Fibroblast of lung (primary cell): ENCODE results near the gene TM9SF4. TPM values are rescaled to one million over a fixed set of nuclear protein-coding genes. Genes with fewer than 3 reads are reported as not detected.

Source experiments
- DNase-seq, 2 donors: peaks; one replicate each; pipeline versions ENCODE4 v3.0.0 to v3.0.0-alpha.2; 2010; ENCODE audit warnings: low read depth in 2 of 2
- H2AFZ ChIP-seq: 2 replicates; pipeline ENCODE4 v1.5.1; 2012; ENCODE audit warnings: low read length, control low read depth, inconsistent platforms
- H3K27ac ChIP-seq: 2 replicates; pipeline ENCODE4 v1.5.1; 2011; ENCODE audit warnings: low read length, control low read depth; ENCODE audit not compliant: insufficient read depth
- H3K27me3 ChIP-seq: 2 replicates; pipeline ENCODE4 v1.5.1; 2011; ENCODE audit warnings: mild to moderate bottlenecking, low read length; ENCODE audit not compliant: control insufficient read depth, insufficient read depth
- H3K36me3 ChIP-seq: 2 replicates; pipeline ENCODE4 v1.5.1; 2011; ENCODE audit warnings: low read length; ENCODE audit not compliant: control insufficient read depth, insufficient read depth
- H3K4me1 ChIP-seq: 2 replicates; pipeline ENCODE4 v1.5.1; 2011; ENCODE audit warnings: low read length; ENCODE audit not compliant: control insufficient read depth, insufficient read depth; ENCODE audit errors: extremely low read depth
- H3K4me2 ChIP-seq: 2 replicates; pipeline ENCODE4 v1.5.1; 2011; ENCODE audit warnings: low read length, control low read depth; ENCODE audit not compliant: insufficient read depth; ENCODE audit errors: extremely low read depth
- H3K4me3 ChIP-seq, 4 experiments: fragments of 200-600 bp in 1 of 4; sonication (generic) in 1 of 4; replicated peaks in 1 of 4; 2 replicates each; pipeline ENCODE4 v1.5.1; 2011 to 2016; ENCODE audit warnings: low read length in 4 of 4, low read depth in 3 of 4, mild to moderate bottlenecking in 3 of 4, control low read depth in 2 of 4, inconsistent platforms in 1 of 4, mixed read lengths in 1 of 4; ENCODE audit not compliant: insufficient read depth in 1 of 4; ENCODE audit errors: control extremely low read depth in 1 of 4
- H3K79me2 ChIP-seq: 2 replicates; pipeline ENCODE4 v1.5.1; 2012; ENCODE audit warnings: mild to moderate bottlenecking, low read length, inconsistent platforms; ENCODE audit not compliant: control insufficient read depth, insufficient read depth
- H3K9ac ChIP-seq: 2 replicates; pipeline ENCODE4 v1.5.1; 2011; ENCODE audit warnings: mild to moderate bottlenecking, low read length, control low read depth; ENCODE audit not compliant: insufficient read depth
- H3K9me3 ChIP-seq: 2 replicates; pipeline ENCODE4 v1.5.1; 2012; ENCODE audit warnings: low read depth, low read length; ENCODE audit not compliant: control insufficient read depth, insufficient read depth
- H4K20me1 ChIP-seq: 2 replicates; pipeline ENCODE4 v1.5.1; 2011; ENCODE audit warnings: low read length; ENCODE audit not compliant: control insufficient read depth, insufficient read depth; ENCODE audit errors: extremely low read depth
- CTCF ChIP-seq, 2 donors: IDR thresholded peaks in 1 of 2; conservative IDR thresholded peaks in 1 of 2; 1 replicate in 1 of 2; 2 replicates in 1 of 2; pipeline ENCODE4 v1.5.1; 2011 to 2012; ENCODE audit warnings: low read length in 2 of 2, control low read depth in 1 of 2, inconsistent platforms in 1 of 2, low read depth in 1 of 2, mild to moderate bottlenecking in 1 of 2
- EZH2 ChIP-seq: IDR thresholded peaks from 2 replicates; pipeline ENCODE4 v1.5.1; 2012; ENCODE audit warnings: low read length, control low read depth, mild to moderate bottlenecking; ENCODE audit errors: missing control alignments
- polyA plus RNA-seq, 2 donors: library from polyadenylated mRNA; depleted of rRNA in 1 of 2; stranded (reverse) in 1 of 2; unstranded in 1 of 2; fragments of >200 nt; gene quantifications; 2 replicates each; pipeline ENCODE4 v1.2.1, GENCODE V29; 2011 to 2012; ENCODE audit warnings: missing spikeins in 1 of 2
- total RNA-seq: library from RNA; depleted of rRNA; stranded (reverse); fragments of >200 nt; gene quantifications from 2 replicates; pipeline ENCODE4 v1.2.1, GENCODE V29; 2014

The TM9SF4 gene
- total and polyA plus RNA-seq, 2 donors (not counting 1 experiment from before 2014, with no cell fraction given): 33.5 to 71.3 TPM

DNA sequence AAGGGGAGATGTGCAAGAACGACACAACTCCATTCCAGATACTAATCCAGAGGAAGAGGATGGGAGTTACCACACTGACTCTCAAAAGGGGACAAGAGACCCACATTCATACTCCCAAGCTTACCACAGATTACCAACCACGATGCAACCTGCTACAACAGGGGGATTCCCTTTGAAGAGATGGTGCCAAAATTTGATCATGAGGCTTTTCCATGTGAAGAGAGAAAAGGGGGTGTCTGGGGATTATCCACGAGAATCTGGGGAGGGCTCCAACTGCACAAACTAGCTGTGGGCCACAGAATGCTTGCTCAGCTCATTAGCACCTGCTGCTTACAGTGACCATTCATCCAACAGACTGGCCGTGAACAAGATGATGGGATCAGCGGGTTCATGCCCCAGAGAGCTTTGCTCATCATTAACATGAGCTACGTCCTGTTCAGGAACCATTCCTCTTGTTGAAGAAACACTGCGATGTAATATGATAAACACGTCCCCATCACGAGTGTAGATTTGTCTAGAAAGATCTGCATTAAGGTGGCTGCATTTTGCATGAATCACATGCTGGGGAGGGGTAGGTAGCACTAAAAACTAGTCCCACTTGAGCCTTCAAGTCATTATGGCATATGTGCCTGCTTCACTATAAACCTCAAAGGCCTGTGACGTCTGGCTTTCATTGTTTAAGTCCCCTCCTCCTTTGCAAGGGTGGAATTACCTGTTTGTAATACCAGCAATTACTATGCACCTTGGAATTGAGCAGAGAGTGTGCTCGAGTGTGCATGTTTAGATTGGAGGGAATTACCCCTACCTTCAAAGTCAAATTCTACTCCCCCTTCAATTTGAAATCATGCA lies 94.1 kb downstream of the TM9SF4 start:
- Histone ChIP-seq H2AFZ (no peak overlapping the region), H3K9ac (no peak overlapping the region), H3K9me3 (no peaks in the 10 kb centered on the region), H3K4me1 (peaks cover 9% of the 10 kb centered on the region), H3K36me3 (peaks cover 12% of the 10 kb centered on the region), H3K4me2 (no peak overlapping the region), H3K27me3 (no peaks in the 10 kb centered on the region), H4K20me1 (no peaks in the 10 kb centered on the region), H3K27ac (no peak overlapping the region), H3K79me2 (peaks cover 70% of the 10 kb centered on the region), H3K4me3 (no peak overlapping the region)
- TF ChIP-seq EZH2 (no peak), CTCF (conservative IDR thresholded peaks at IDR 0.05 in 1 of 2, IDR thresholded peaks at IDR 0.05 in 1 of 2; ENCODE audit: low read depth in 1 of 2, low read length in 2 of 2) (no peak)
- peak in 1 of 2 donors; percentile 6 for DNase-seq

DNA sequence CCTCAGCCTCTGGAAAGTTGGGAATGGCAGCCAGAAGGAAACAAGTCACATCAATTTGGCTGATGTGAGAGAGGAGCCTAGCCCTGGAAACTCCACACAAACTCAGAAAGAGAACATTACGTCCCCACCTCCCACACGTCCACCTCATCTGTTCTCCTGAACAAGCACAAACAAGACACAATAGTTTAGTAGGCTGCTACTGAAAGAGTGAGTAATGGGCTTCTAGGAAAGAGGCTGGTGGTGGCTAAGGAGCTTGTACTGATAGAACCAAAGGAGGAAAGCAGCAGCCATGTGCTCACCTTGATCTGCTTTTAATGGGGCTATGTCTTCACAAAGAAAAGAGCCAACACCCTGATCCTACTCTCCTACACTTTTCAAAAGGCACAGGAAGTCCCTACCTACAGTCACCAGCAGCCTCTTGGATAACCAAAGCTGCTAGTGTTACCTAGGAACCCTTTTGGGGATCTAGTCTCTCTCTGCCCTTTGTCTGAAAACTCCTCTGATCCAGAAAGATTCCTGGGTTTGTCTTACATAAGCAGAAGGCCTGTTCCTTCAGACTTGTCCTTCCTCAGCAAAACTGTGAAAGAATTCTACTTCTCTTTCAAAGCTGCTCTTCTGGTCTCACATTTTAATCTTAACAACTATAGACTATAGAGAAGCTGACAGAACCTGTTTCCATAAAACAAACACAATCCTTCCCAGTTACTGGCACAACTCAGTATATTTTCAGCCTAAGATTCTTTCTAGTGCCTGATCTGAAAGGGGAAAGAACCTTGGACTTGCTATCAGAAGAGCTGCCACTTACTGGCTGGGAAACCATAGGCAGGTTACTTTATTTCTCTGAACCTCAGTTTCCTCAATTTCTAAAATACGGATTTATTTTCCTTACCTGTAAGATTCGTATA lies 94.9 kb downstream of the TM9SF4 start:
- Histone ChIP-seq H3K4me3 (peak overlapping the region in 1 of 4 experiments; percentile 8), H3K27me3 (no peaks in the 10 kb centered on the region), H3K36me3 (peaks cover 6% of the 10 kb centered on the region), H3K79me2 (peaks cover 72% of the 10 kb centered on the region), H3K4me1 (peaks cover 9% of the 10 kb centered on the region), H3K9ac (no peak overlapping the region), H3K27ac (no peak overlapping the region), H3K4me2 (no peak overlapping the region), H4K20me1 (no peaks in the 10 kb centered on the region), H2AFZ (no peak overlapping the region), H3K9me3 (no peaks in the 10 kb centered on the region)
- TF ChIP-seq CTCF (conservative IDR thresholded peaks at IDR 0.05 in 1 of 2, IDR thresholded peaks at IDR 0.05 in 1 of 2; ENCODE audit: low read depth in 1 of 2, low read length in 2 of 2) (no peak), EZH2 (no peak)
- peak in 1 of 2 donors; percentile 22 for DNase-seq
